GM23248 (cell line): Measurements from ENCODE around the gene INSIG2. TPM values are rescaled to one million over a fixed set of nuclear protein-coding genes. Genes with fewer than 3 reads are reported as not detected.

Source experiments
- DNase-seq: peaks from one replicate; pipeline ENCODE4 v3.0.0-alpha.2; 2015
- H2AFZ ChIP-seq: fragments of 200-600 bp; sonication (generic); 2 replicates; pipeline ENCODE4 v1.6.1; 2016; ENCODE audit warnings: antibody characterized with exemption
- H3F3A ChIP-seq: fragments of 200-600 bp; sonication (generic); 2 replicates; pipeline ENCODE4 v1.6.1; 2016; ENCODE audit warnings: mild to moderate bottlenecking, antibody characterized with exemption, mixed run types; ENCODE audit not compliant: insufficient read depth
- H3K27ac ChIP-seq: fragments of 200-600 bp; sonication (generic); 2 replicates; pipeline ENCODE4 v1.5.1; 2016; ENCODE audit warnings: mild to moderate bottlenecking
- H3K27me3 ChIP-seq: fragments of 200-600 bp; sonication (generic); replicated peaks from 2 replicates; pipeline ENCODE4 v1.6.1; 2016; ENCODE audit warnings: mild to moderate bottlenecking; ENCODE audit not compliant: insufficient read depth
- H3K36me3 ChIP-seq: fragments of 200-600 bp; sonication (generic); 2 replicates; pipeline ENCODE4 v1.6.1; 2016; ENCODE audit warnings: low read depth, mild to moderate bottlenecking
- H3K4me1 ChIP-seq: fragments of 200-600 bp; sonication (generic); 2 replicates; pipeline ENCODE4 v1.6.1; 2016; ENCODE audit warnings: mild to moderate bottlenecking; ENCODE audit not compliant: insufficient read depth
- H3K4me2 ChIP-seq: fragments of 200-600 bp; sonication (generic); one replicate; pipeline ENCODE4 v1.6.1; 2016; ENCODE audit warnings: mild to moderate bottlenecking; ENCODE audit not compliant: unreplicated experiment
- H3K4me3 ChIP-seq: fragments of 200-600 bp; sonication (generic); 2 replicates; pipeline ENCODE4 v1.5.1; 2016; ENCODE audit warnings: mild to moderate bottlenecking
- H3K79me2 ChIP-seq: fragments of 200-600 bp; sonication (generic); 2 replicates; pipeline ENCODE4 v1.6.1; 2016; ENCODE audit warnings: mild to moderate bottlenecking; ENCODE audit not compliant: insufficient read depth
- H3K9ac ChIP-seq: fragments of 200-600 bp; sonication (generic); 2 replicates; pipeline ENCODE4 v1.6.1; 2016; ENCODE audit warnings: mild to moderate bottlenecking
- H3K9me2 ChIP-seq: fragments of 200-600 bp; sonication (generic); 2 replicates; pipeline ENCODE4 v1.6.1; 2016; ENCODE audit warnings: mixed run types, mild to moderate bottlenecking, moderate library complexity; ENCODE audit not compliant: insufficient read depth
- H3K9me3 ChIP-seq: fragments of 200-600 bp; sonication (generic); one replicate; pipeline ENCODE4 v1.6.1; 2017; ENCODE audit warnings: low read depth
- H4K20me1 ChIP-seq: fragments of 200-600 bp; sonication (generic); 2 replicates; pipeline ENCODE4 v1.6.0; 2016; ENCODE audit not compliant: insufficient read depth
- EZH2 ChIP-seq: fragments of 200-600 bp; sonication (generic); IDR thresholded peaks from 2 replicates; pipeline ENCODE4 v1.6.1; 2018; ENCODE audit warnings: antibody characterized with exemption, mild to moderate bottlenecking; ENCODE audit not compliant: insufficient read depth, poor library complexity, severe bottlenecking
- EZH2phosphoT487 ChIP-seq: fragments of 200-600 bp; sonication (generic); IDR thresholded peaks from 2 replicates; pipeline ENCODE4 v1.6.1; 2018; ENCODE audit warnings: antibody characterized with exemption, moderate library complexity, mild to moderate bottlenecking, low read depth; ENCODE audit not compliant: insufficient read depth
- WGBS, 2 experiments: methylation state at CpG; one replicate each; pipeline ENCODE4 v1.1.6; 2015 to 2017; ENCODE audit warnings: low lambda C conversion rate in 2 of 2, low coverage in 1 of 2; ENCODE audit errors: missing lambda C conversion rate in 2 of 2; 5-methylcytosine and 5-hydroxymethylcytosine counted together
- in situ Hi-C: fragments of 300-500 bp; cut with MboI; formaldehyde crosslinking; loops from 2 replicates; pipeline ENCODE4 v1.15.0; 2020
- polyA plus RNA-seq: library from polyadenylated mRNA; unstranded; fragments of >200 nt; fragmentation: Nextera tagmentation; extraction: Ambion mirVana; gene quantifications from 2 replicates; pipeline ENCODE4 v1.2.1, GENCODE V29; 2016
- total RNA-seq: library from RNA; depleted of rRNA; stranded (reverse); fragments of >200 nt; shearing (Covaris generic); gene quantifications from 2 replicates; pipeline ENCODE4 v1.2.3, GENCODE V29; 2014

INSIG2 gene
- total and polyA plus RNA-seq, 2 experiments from 2014 or later, result 13.0 to 36.1 TPM

GRCh38 chr2:118056165-118056534 lies 32.1 kb upstream of the INSIG2 start:
- no peak for DNase-seq
- Histone ChIP-seq H3K4me2 (no peak overlapping the region), H3K9ac (no peak overlapping the region), H3K9me2 (no peaks in the 10 kb centered on the region), H3K27ac (no peak overlapping the region), H3K4me1 (peaks cover 20% of the 10 kb centered on the region), H3K79me2 (no peaks in the 10 kb centered on the region), H3K4me3 (no peak overlapping the region), H3K27me3 (no peaks in the 10 kb centered on the region), H4K20me1 (no peaks in the 10 kb centered on the region), H2AFZ (no peak overlapping the region), H3F3A (peaks cover 27% of the 10 kb centered on the region), H3K9me3 (no peaks in the 10 kb centered on the region), H3K36me3 (no peaks in the 10 kb centered on the region)
- TF ChIP-seq EZH2 (no peak), EZH2phosphoT487 (no peak)
- in situ Hi-C loops, result no loop called here
- 53 to 54% methylated on average over 3 of the region's 3 CpGs for WGBS, 2 experiments

GRCh38 chr2:118056801-118057200 lies 31.5 kb upstream of the INSIG2 start:
- Histone ChIP-seq H3K4me2 (no peak overlapping the region), H3K27me3 (no peaks in the 10 kb centered on the region), H3K27ac (no peak overlapping the region), H3K9me2 (no peaks in the 10 kb centered on the region), H2AFZ (no peak overlapping the region), H3F3A (peaks cover 32% of the 10 kb centered on the region), H4K20me1 (no peaks in the 10 kb centered on the region), H3K4me3 (no peak overlapping the region), H3K9ac (no peak overlapping the region), H3K9me3 (no peaks in the 10 kb centered on the region), H3K36me3 (no peaks in the 10 kb centered on the region), H3K79me2 (no peaks in the 10 kb centered on the region), H3K4me1 (peaks cover 27% of the 10 kb centered on the region)
- no peak for DNase-seq
- 91 to 98% methylated on average over 3 of the region's 3 CpGs for WGBS, 2 experiments
- in situ Hi-C loops, result no loop called here
- TF ChIP-seq EZH2, result no peak
- TF ChIP-seq EZH2phosphoT487, result no peak

- DNase-seq, result peak; percentile 23
- H3K36me3 ChIP-seq, result no peaks in the 10 kb centered on the region
- H3K27me3 ChIP-seq, result no peaks in the 10 kb centered on the region
- peak overlapping the region; percentile 64; the same call in 1 of the 2 replicates for H3K9ac ChIP-seq
- TF ChIP-seq EZH2phosphoT487 (no peak), EZH2 (no peak)
- peak overlapping the region; percentile 43 for H3K4me2 ChIP-seq
- H3K79me2 ChIP-seq, result no peaks in the 10 kb centered on the region
- H4K20me1 ChIP-seq, result no peaks in the 10 kb centered on the region
- peak overlapping the region; percentile 90 for H3K27ac ChIP-seq
- peaks cover 34% of the 10 kb centered on the region for H3K4me1 ChIP-seq
- 90 to 93% methylated on average over 3 of the region's 3 CpGs for WGBS, 2 experiments
- H3K4me3 ChIP-seq, result no peak overlapping the region
- H3K9me2 ChIP-seq, result no peaks in the 10 kb centered on the region
- peak overlapping the region; percentile 60; the same call in 1 of the 2 replicates for H2AFZ ChIP-seq
- in situ Hi-C loops, result no loop called here
- H3F3A ChIP-seq, result peaks cover 34% of the 10 kb centered on the region
- H3K9me3 ChIP-seq, result no peaks in the 10 kb centered on the region
Observed at GRCh38 chr2:118058951-118059350, 29.3 kb upstream of the INSIG2 start.

GRCh38 chr2:118059919-118060478 lies 28.3 kb upstream of the INSIG2 start:
- Histone ChIP-seq H3K9ac (peak overlapping the region; percentile 64), H3K9me3 (no peaks in the 10 kb centered on the region), H3K4me3 (no peak overlapping the region), H3K79me2 (no peaks in the 10 kb centered on the region), H3K36me3 (no peaks in the 10 kb centered on the region), H3F3A (peaks cover 34% of the 10 kb centered on the region), H4K20me1 (no peaks in the 10 kb centered on the region), H2AFZ (peak overlapping the region; percentile 60), H3K4me2 (peak overlapping the region; percentile 43), H3K27ac (peak overlapping the region; percentile 90), H3K27me3 (no peaks in the 10 kb centered on the region), H3K4me1 (peaks cover 34% of the 10 kb centered on the region), H3K9me2 (no peaks in the 10 kb centered on the region)
- in situ Hi-C loops, result no loop called here
- WGBS, 2 experiments, result 16 to 24% methylated on average over 4 of the region's 4 CpGs
- TF ChIP-seq EZH2phosphoT487, result peak; percentile 95
- TF ChIP-seq EZH2, result no peak
- DNase-seq, result peak; percentile 92
